Fibroblast of gingiva (primary cell): ENCODE results near the gene CES5A.
"Not testable (repeated sequence)": the region's sequence is repeated elsewhere in the genome, so short reads cannot be mapped to it uniquely, and the experiment has no call there.

Experiments used
- DNase-seq: peaks from one replicate; pipeline ENCODE4 v3.0.0-alpha.2; 2011; ENCODE audit warnings: low read depth

CES5A gene

GRCh38 chr16:55876854-55877253 lies 1.7 kb upstream of the CES5A start:
- DNase-seq = no peak

GRCh38 chr16:55873122-55873521 lies 2.1 kb downstream of the CES5A start:
- no peak for DNase-seq

GRCh38 chr16:55872130-55872529 lies 3.0 kb downstream of the CES5A start:
- DNase-seq = no peak

- no peak for DNase-seq
These were observed 3.6 kb downstream of the CES5A start for GRCh38 chr16:55871411-55872038.

GRCh38 chr16:55868980-55869379 lies 6.2 kb downstream of the CES5A start:
- no peak for DNase-seq

- DNase-seq = no peak
These were observed 7.0 kb downstream of the CES5A start for GRCh38 chr16:55868137-55868536.

GRCh38 chr16:55861288-55861687 lies 13.9 kb downstream of the CES5A start:
- no peak for DNase-seq

GRCh38 chr16:55857650-55858049 lies 17.5 kb downstream of the CES5A start:
- not testable (repeated sequence) for DNase-seq

GRCh38 chr16:55856950-55857349 lies 18.2 kb downstream of the CES5A start:
- DNase-seq = no peak

GRCh38 chr16:55853114-55853513 lies 22.1 kb downstream of the CES5A start:
- DNase-seq = peak; percentile 33

- DNase-seq = no peak
These were observed 25.6 kb downstream of the CES5A start for GRCh38 chr16:55849536-55849935.

GRCh38 chr16:55846598-55847346 lies 28.4 kb downstream of the CES5A start:
- no peak for DNase-seq

GRCh38 chr16:55843105-55843395 lies 32.1 kb downstream of the CES5A start:
- no peak for DNase-seq

GRCh38 chr16:55842369-55843104 lies 32.6 kb downstream of the CES5A start:
- DNase-seq = no peak

- no peak for DNase-seq
These were observed 36.1 kb downstream of the CES5A start for GRCh38 chr16:55839115-55839514.

GRCh38 chr16:55836158-55836611 lies 39.0 kb downstream of the CES5A start:
- DNase-seq = no peak

- DNase-seq = no peak
These were observed 39.6 kb downstream of the CES5A start for GRCh38 chr16:55835581-55835980.

- DNase-seq = not testable (repeated sequence)
These were observed 40.0 kb downstream of the CES5A start for GRCh38 chr16:55835173-55835572.

- no peak for DNase-seq
These were observed 41.1 kb downstream of the CES5A start for GRCh38 chr16:55834049-55834448.

GRCh38 chr16:55832773-55833691 lies 42.1 kb downstream of the CES5A start, which contains the start of gene CES1:
Gene CES1 (minus strand): TSS chr16:55833096. CDS start chr16:55833055, 41 bp downstream.
- DNase-seq = no peak

- no peak for DNase-seq
These were observed 42.8 kb downstream of the CES5A start for GRCh38 chr16:55832425-55832772.

GRCh38 chr16:55830658-55831294 lies 44.4 kb downstream of the CES5A start:
- no peak for DNase-seq
